ENCODE data around the gene SYCP2.

The SYCP2 gene

DNA sequence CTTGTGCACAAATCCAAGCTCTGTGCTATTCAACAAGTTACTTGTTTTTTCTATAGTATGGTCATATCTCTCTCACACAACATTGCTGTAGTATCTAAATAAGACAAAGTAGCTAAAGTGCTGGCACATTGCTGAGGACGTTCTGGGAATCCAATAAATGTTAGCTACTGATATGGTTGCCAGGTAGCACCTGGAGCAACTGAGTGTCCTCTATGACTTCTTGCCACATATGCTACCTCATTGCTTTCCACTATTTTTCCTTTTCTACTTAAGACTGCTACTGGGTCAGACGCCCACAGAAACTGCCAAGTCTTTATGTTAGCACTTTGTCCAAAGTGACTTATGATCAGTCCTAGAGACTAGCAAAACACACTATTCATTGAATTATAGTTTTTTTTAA, 85.3 kb downstream of the SYCP2 start:
- no peak overlapping the region for H3K4me3 ChIP-seq
- H3K27ac ChIP-seq, result no peak overlapping the region

DNA sequence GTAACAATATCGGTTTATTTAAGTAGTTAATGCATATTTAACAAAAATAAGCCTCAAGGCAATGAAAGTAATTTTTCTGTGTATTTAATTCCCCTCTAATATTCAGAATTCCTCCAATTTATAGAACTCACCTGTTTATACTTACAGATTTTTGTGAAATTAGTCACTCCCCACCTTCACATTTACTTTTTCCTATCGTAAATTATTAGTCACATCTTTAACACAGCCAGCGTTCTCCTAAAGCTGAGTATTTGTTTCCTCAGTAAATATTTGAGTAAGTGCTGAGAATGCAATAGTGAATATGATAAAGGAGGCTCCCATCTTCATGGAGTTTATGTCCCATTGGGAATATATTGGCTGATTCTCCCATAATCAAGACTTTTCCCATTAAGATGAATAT, 88.0 kb downstream of the SYCP2 start:
- Histone ChIP-seq H3K4me3 (no peak overlapping the region), H3K27ac (no peak overlapping the region)

DNA sequence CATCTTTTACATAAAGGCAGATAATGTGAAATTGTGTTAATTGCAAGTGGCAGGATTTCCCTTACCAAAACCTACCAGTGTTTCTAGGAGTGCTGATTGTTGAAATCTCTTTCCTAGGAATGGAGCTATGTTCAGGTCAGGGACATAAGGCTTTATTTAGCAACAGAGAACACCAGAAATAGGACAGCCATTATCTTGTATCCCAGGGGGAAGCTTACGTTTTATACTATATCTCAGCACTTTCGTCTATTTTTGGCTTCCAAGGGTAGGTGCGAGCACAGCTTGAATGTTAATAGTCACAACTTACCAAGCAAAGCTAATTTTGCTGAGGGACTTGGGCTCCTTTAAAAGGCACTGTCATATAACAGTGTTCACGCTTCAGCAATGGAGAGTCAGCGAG, 94.0 kb downstream of the SYCP2 start:
- H3K27ac ChIP-seq, result no peak overlapping the region
- H3K4me3 ChIP-seq, result no peak overlapping the region

DNA sequence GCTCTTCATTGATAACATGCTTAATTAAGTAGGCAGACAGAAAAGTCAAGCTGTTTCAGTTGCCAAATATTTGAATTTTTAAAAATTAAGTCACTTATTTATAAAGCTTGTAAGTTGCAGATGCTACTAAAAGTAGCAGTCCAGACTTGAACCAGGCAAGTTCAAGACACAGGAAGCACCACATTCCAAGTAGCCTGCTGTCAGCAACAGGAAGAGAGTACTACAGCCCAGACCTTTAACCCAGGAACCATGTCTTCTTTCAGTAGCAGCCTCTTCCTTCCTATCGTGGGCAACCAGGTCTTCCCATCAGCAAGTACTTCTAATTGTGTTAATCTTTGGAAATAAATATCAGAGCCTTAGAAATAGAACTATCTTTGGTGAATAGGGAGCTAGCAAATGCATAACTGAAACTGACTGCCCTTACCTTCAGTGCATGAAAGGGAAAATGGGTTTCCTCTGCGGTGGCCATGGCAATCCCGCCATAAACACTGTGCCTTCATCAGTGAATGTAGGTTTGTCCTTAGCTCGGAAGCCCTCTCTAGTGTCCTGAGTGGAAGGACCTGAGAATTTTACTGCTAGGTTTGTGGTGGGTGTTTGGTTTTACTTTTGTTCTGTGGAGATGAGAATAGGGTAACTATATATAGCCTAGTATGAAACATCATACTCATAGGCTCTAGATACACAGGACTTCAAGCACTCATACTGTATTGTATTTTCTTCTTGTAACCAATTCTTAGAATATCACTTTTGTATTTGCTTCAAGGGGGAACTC, 95.6 kb downstream of the SYCP2 start:
- no peak overlapping the region for H3K4me3 ChIP-seq
- H3K27ac ChIP-seq, result no peak overlapping the region

DNA sequence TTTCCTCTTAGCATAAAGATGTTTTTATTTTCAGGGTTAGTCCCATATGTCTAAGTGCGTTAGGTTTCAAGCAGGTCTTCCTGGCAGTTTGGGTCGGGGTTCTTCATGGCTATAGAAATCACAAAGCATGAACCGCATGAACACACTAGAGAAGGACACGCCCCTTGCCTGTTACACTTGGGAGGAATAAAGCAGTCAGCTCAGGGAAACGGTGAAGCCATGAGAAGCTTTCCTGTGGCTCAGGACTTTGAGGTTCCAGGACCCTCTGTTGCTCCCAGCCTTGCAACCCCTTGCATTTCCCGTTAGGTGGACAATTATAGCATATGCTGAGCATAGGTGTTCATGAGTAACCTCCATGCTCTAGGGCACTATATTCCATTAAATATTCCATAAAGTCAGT, 96.7 kb downstream of the SYCP2 start:
- H3K27ac ChIP-seq, result no peak overlapping the region
- no peak overlapping the region for H3K4me3 ChIP-seq

DNA sequence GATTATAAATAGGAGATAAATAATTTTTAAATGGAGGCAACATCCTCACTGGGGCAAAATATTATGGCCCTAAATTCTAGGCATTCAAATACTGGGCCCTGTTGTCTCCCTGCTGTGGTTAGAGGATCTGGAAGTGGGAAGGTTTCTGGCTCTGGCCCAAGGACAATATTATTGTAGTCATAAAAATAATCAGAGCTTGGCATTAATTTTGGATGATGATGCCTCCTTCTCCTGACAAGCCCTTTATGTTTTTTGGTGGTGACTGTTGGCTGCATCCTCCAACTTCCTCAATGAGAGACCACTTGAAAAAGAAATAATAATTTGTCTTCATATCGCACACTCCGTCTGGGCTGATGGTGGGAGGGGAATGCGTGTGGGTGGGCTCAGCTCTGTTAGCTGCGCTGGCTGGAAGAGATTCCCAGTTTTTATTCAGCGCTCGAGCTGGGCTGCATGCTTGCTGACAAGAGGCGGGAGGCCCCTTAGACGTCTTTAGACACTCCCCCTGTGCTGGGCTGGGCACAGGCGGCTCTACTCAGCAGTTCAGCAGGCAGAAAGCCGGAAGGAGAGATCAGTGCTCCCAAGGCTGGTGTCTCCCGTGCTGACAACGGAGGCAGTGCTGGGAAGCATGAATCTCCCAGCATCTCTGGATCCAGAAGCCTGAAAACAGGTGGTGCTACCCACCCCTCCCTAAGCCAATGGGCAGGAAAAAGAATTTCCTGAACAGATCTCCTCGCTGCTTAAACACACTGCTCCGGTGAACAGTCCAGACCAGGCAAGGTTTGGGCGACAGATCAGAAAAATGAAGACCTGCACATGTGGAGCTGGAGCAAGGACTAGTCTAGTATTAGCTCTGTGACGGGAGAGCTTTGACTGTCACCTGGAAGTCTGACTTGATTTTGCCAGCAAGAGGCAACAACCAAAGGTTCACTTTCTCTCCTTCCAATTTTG, 97.7 kb downstream of the SYCP2 start:
- H3K4me3 ChIP-seq, result no peak overlapping the region
- H3K27ac ChIP-seq, result no peak overlapping the region

DNA sequence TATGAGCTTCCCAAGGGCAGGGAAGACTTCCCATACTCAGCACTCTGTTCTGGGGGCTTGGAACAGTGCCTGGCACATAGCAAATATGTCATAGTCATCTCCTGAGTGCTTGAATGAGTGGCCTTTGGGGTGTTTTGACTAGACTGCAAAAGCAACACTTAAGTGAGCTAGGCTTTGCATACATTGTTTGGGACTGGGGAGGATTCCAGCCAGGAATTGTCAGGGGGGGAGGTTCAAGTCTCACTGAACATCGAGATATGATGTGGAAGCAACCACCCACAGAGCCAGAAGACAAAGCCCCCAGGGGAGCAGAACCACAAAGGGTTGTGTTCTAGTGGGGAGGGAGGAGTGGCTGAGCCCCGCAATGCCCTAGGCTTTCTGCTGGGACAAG, 98.4 kb downstream of the SYCP2 start:
- no peak overlapping the region for H3K27ac ChIP-seq
- H3K4me3 ChIP-seq, result no peak overlapping the region

DNA sequence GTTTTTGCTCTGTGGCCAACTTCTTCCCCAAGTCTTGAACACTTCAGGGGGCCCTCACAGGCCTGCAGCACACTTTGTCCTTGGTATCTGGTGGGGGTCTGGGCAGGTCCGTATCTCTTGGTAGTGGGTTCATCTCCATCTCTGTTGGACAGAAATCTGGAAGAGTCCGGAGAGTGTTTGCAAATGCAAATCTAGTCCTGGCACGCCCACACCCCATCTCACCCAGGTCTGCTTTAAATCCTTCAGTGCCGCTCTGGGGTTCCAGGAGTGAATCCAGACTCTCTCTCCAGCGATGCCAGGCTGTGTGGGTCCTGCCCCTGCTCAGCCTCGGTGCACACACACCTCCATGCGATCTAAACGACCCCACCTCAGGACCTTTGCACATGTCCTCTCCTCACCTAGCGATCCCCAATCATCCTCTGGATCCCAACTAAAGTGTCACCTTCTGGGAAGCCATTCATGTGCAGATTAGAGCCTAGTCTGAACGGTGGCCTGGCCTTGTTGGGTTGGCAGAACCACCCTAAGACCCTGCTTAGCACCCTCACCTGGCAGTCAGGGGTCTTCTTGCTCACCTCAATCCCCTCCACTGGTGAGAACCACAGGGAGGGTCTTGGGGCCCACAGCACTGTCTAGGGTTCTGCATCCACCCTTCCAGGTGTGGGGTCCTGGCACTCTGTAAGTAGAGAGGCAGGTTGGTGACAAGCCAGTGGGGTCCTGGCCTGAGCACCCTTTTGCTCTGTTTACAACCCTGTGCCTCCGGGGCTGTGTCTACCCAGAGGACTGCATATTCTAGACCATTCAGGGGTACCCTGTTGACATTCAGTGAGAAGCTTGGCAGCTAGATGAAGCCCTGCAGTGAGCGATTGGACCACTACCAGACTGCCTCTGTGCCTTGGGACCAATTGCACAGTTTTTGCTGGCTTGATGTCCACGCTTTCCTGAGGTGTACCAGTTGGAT, 100.8 kb downstream of the SYCP2 start:
- H3K27ac ChIP-seq, result no peak overlapping the region
- no peak overlapping the region for H3K4me3 ChIP-seq

DNA sequence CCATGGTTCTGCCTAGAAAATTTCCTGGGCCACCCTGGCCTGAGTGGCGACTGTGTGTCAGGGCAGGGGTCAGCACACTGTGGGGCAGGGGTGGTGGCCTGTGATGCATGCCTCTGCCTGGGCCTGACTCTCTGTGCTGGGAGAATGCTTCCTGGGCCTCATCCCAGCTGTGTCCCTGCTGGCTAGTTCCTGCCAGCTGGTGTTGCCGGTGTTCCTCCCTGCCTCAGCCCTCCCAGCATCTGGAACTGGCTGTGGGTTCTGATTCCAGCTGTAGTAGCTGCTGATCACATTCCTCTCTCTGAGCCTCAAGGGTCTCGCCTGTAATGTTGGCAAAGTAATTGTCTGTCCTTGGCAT, 101.5 kb downstream of the SYCP2 start:
- H3K4me3 ChIP-seq, result no peak overlapping the region
- H3K27ac ChIP-seq, result no peak overlapping the region

DNA sequence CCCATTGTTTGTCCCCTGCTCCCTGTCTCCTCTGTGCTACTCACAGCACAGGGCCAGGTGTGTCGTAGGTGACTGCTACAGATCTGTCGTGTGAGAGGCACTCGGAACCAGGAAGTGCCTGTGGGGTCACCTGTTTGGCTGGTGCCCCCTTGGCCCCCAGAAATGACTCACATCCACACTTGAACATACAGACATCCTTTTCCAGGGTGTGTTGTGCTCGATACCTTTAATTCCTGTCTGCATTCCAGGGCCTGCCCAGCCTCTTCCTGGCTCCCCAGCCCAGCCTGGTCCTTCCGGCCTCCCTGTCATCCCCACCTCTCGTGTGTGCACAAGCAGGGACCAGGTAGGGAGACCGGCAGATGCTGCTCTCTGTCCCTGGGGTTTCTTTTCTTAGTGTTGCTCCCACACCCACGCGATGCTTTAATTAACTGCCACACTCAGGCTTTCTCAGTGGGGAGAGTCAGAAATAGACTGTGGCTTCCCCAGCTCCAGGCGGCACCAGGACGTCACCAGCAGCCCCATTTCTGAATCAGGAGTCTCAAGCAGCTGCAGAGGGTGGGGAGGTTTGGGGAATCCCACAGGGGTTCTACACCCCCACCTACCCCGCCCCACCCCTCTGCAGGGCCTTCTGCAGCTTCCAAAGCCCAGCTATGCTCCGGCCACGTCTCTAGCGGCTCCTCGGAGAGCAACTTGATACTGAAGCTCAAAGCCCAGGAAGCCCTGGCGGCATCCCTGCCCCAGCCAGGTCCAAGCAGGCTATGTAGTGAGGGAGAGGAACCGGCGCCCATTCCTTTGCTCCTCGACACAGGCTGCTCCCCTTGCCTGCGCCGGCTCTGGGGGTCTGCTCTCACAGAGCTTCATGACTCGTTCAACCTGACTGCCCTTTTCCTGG, 102.2 kb downstream of the SYCP2 start:
- H3K4me3 ChIP-seq, result no peak overlapping the region
- H3K27ac ChIP-seq, result no peak overlapping the region

DNA sequence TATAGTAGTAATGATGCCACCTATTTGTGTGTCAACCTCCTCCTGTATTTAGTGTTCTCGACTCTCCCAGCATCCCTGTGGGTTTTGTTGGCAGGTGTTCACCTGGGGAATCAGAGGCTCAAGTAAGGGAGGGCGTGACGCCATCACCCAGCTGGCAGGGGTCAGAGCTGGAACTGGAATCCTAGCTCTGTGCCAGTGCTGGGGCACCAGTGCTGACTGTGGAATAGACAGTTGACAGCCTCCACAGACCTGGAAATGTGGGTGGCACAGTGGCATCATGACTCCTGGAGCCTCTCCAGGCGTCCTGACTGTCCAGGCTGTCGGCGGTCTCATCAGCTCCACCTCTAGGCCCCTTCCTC, 102.8 kb downstream of the SYCP2 start:
- H3K4me3 ChIP-seq, result no peak overlapping the region

DNA sequence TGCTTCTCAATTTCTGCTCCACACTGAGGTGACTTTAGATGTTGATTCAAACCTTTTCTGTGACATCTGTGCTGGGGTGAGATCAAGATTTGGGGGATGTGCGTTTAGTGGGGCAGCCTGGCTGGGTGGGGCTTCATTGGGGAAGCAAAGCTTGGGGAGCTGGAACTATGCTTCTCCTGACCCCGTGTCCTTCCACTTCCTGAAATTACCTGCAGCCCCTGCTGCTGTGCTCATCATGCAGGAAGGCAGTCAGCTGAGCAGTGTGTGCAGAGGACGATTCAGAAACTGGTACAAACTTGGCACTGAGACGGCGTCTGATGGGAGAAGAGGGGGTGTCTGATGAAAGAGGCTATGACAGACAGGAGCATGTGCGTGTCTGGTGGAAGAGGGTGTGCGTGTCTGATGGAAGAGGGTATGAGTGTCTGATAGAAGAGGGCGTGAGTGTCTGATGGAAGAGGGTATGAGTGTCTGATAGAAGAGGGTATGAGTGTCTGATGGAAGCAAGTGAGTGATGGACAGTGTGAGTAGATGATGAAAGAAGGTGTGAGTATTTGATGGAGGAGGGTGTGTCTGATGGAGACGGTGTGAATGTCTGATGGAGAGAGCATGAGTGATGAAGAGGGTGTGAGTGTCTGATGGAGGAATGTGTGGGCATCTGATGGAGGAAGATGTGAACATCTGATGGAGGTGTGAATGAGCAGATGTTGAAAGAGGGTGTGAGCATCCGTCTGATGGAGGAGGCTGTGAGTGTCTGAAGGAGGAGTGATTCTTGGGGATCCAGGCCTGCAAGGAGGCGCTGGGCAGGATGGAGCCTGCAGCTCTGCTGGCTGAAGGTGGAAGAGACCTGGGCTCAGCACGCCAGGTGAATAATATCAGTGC, 103.4 kb downstream of the SYCP2 start:
- Histone ChIP-seq H3K27ac (no peak overlapping the region), H3K4me3 (no peak overlapping the region)

More for the DNA sequence above, 102.8 kb downstream of the SYCP2 start:
- no peak overlapping the region for H3K27ac ChIP-seq

DNA sequence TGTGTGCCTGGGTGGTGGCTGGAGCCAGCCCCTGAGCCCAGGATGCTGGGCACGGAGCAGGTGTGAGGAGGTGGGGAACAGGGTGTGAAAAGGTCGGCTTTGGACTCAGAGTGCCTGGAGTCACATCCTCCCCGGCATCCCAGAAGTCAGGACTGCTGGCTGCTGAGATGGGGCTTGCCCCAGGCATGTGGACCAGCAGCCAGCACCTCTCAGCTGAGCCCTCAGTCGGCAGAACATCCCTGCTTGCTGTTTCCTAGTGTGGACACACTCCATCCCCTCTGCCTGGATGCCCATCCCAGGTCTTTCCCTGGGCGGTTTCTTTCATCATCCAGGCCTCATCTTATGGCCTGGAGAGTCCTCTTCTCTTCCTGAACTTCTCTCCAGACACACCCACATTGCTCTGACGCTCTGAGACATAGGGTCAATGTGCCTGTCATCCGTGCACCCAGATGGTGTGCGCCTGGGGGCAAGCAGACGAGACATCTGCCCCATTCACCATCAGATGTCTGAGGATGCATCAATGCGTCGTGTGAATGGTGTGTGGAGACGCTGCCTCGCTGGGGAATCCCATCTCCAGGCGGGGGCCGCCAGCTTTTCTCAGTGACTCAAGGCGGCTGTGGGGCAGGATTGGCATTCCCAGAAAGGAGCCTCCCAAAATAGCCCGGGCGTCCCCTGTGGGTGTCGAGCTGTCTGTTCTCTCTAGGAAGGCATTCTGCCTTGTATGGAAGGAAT, 104.2 kb downstream of the SYCP2 start:
- Histone ChIP-seq H3K27ac (no peak overlapping the region), H3K4me3 (no peak overlapping the region)

DNA sequence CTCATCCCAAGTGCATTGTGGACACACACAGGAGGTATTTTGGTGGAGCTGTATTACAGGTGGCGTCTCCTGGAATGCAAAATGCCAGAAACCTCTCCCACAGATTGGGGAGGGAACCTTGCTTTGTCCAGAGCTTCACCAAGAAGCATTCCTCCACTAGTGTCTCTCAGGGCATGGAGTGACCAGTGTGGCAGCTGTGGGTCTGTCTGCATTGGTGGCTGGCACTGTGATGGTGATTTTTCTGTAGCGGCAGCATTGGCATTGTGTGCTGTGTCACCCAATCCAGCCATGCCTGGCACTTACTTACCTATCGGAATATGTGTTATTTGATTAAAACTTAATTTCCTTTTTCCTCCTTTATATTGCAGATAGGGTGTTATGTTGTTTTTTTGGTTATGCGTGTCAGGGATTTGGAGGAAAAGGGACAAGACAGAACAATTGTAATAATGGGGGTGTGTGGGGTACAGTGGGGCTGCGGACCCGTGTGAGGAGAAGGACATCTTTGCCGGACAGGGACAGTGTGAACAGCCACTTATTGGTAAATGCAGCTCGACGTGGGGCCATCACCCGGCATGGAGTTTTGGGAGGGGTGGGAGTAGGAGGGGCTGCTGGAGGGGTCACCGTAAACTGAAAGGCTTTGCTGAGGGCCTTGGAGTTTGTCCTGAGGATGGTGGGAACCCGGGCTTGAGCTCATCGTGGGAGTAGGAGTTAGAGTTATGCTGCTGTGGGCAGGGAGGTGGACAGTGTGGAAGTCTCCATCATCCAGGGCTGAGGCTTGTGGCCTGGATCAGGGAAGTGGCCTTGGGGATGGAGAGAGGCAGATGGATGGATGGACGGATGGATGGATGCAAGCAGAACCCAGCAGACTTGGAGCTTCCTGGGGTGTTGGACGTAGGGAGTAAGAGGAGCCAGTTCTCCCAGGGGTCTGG, 105.0 kb downstream of the SYCP2 start:
- Histone ChIP-seq H3K4me3 (no peak overlapping the region), H3K27ac (no peak overlapping the region)

DNA sequence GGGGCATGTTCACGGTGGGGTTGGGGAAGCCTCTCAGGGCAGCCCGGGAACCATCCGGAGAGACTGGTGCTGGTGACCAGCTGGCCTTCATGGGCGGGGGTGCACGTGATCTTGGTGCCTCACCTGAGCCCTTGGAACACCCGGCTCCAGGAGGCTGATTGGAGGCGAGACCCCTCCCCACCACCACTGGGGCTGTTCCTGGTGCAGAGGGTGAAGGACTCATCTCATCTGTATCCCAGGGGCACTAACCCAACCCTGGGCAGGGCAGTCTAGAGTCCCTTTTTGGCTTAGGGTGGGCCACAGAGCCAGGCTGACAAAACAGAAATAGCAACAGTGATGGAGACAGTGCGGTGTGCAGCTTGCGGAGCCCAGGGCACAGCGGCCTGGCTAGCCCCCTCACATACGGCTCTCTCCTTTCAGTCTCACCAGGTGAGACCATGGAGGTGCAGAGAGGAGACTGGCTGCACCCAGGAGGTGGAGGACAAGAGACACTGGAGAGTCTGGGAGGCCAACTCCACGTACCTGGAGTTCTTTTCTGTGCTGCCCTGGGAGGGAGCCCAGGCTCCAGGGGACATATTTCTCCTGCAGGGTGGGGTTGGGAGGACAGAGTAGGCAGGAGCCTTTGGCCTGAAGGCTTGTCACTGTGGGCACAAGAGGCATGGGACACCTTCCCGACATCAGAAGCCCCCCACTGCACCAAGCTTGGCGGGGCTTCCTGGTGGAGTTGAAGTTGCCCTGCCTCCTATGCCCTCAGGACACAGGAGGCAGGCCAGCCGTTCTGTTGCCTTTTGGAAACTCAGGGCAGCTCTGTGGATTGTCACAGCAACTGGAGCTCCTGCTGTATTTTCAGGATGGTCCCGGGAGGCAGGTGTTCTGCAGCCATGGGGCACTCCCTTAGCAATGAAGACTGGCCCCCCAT, 106.0 kb downstream of the SYCP2 start:
- H3K27ac ChIP-seq, result peak overlapping the region in 1 of 21 experiments; percentile 31
- H3K4me3 ChIP-seq, result no peak overlapping the region

Measured in skin epidermis (tissue), 12 donors.